PFSK-1 (cell line): Measurements from ENCODE around the gene MGAT5.

Experiments
- FOXP2 ChIP-seq: optimal IDR thresholded peaks from 2 replicates; pipeline ENCODE3; 2011; ENCODE audit warnings: borderline replicate concordance, control low read depth, inconsistent platforms; ENCODE audit not compliant: insufficient read depth; ENCODE audit errors: extremely low read length, extremely low read depth
- POLR2AphosphoS5 ChIP-seq: IDR thresholded peaks from 2 replicates; pipeline ENCODE4 v1.6.1; 2012; ENCODE audit warnings: low read depth, mild to moderate bottlenecking, control low read depth, low read length, moderate library complexity
- SIN3A ChIP-seq: IDR thresholded peaks from 2 replicates; pipeline ENCODE4 v1.6.1; 2012; ENCODE audit warnings: mild to moderate bottlenecking, low read length, moderate library complexity, borderline replicate concordance; ENCODE audit not compliant: insufficient read depth
- TAF1 ChIP-seq: IDR thresholded peaks from 2 replicates; pipeline ENCODE4 v1.6.1; 2012; ENCODE audit warnings: low read length, control low read depth, borderline replicate concordance; ENCODE audit not compliant: insufficient read depth
- TF ChIP-seq, protein P1 (sequence below), 2 experiments: IDR thresholded peaks; 2 replicates each; pipeline versions ENCODE4 v1.6.1 to v1.8.0; 2011 to 2012; ENCODE audit warnings: low read depth in 2 of 2, low read length in 2 of 2, control low read depth in 1 of 2, inconsistent platforms in 1 of 2, mild to moderate bottlenecking in 1 of 2, moderate library complexity in 1 of 2; ENCODE audit not compliant: insufficient read depth in 1 of 2

MGAT5 gene

DNA sequence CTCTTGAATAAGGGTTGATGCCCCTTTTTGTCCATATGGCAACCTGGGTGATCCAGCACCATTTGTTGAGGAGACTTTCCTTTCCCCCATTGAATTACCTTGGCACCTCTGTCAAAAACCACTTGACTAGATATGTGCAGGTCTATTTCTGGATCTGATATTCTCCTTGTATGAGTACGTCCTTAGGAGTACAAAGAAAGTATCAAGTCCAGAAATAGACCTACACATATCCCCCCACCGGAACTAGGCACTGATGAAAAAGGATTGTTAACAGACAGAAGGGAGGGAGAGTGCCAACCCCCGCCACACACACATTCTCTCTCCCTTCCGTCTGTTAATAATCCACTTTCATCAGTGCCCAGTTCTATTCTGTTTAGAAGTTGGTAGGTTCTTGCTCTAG, 239.9 kb downstream of the MGAT5 start:
- TF ChIP-seq SIN3A = no peak
- no peak for TF ChIP-seq TAF1
- TF ChIP-seq, protein P1, sequence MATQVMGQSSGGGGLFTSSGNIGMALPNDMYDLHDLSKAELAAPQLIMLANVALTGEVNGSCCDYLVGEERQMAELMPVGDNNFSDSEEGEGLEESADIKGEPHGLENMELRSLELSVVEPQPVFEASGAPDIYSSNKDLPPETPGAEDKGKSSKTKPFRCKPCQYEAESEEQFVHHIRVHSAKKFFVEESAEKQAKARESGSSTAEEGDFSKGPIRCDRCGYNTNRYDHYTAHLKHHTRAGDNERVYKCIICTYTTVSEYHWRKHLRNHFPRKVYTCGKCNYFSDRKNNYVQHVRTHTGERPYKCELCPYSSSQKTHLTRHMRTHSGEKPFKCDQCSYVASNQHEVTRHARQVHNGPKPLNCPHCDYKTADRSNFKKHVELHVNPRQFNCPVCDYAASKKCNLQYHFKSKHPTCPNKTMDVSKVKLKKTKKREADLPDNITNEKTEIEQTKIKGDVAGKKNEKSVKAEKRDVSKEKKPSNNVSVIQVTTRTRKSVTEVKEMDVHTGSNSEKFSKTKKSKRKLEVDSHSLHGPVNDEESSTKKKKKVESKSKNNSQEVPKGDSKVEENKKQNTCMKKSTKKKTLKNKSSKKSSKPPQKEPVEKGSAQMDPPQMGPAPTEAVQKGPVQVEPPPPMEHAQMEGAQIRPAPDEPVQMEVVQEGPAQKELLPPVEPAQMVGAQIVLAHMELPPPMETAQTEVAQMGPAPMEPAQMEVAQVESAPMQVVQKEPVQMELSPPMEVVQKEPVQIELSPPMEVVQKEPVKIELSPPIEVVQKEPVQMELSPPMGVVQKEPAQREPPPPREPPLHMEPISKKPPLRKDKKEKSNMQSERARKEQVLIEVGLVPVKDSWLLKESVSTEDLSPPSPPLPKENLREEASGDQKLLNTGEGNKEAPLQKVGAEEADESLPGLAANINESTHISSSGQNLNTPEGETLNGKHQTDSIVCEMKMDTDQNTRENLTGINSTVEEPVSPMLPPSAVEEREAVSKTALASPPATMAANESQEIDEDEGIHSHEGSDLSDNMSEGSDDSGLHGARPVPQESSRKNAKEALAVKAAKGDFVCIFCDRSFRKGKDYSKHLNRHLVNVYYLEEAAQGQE (IDR thresholded peaks at IDR 0.05; ENCODE audit: insufficient read depth in 1 of 2, low read depth in 2 of 2, low read length in 2 of 2) = no peak
- TF ChIP-seq FOXP2 = no peak
- TF ChIP-seq POLR2AphosphoS5 = no peak

DNA sequence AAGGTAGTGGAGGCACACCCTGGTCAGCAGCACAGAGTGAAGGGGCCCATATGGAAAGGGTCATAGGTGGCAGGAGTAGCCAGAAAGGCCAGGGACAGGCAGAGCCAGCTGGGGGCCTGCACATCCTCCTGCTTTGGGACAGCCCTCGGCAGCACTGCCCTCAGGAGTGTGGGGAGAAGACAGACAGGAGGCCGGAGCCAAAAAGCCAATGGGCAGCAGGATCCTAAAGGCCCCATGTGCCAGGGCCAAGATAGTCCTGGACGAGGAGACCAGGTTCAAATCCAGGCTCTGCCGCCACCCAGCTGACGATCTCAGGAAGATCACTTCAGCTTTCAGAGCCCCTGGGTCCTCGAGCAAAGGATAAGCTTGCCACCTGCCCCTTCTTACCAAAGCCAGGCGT, 244.8 kb downstream of the MGAT5 start:
- no peak for TF ChIP-seq TAF1
- no peak for TF ChIP-seq SIN3A

DNA sequence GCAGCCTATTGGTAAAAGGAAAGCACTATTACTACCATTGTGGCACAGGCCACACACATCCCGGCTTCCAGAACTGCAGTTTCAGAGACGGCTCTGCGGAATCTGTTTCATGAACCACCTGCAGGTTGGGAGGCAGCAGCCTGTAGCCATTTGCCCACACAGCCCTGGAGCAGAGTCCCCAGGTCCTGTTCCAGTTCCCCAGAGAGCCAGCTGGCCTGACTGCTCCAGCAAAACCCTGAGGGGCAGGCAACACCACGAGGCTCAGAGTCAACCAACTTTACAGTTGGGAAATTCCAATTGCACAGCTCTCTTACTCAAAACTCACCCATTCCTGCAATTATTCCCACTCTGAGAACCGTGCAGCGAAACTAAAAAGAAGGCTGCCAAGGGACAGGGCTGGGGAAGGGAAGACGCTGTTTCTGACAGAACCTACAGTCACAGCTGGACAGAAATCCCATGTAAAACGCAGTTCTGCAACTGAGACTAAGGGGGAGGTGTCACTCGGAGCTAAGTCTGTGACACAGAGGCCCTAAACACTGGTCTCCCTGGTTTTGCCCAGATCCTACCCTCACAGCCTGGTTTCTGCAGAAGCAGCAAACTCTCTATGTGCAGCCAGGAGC, 245.5 kb downstream of the MGAT5 start:
- TF ChIP-seq FOXP2 (no peak), TAF1 (no peak), POLR2AphosphoS5 (no peak), SIN3A (no peak)

DNA sequence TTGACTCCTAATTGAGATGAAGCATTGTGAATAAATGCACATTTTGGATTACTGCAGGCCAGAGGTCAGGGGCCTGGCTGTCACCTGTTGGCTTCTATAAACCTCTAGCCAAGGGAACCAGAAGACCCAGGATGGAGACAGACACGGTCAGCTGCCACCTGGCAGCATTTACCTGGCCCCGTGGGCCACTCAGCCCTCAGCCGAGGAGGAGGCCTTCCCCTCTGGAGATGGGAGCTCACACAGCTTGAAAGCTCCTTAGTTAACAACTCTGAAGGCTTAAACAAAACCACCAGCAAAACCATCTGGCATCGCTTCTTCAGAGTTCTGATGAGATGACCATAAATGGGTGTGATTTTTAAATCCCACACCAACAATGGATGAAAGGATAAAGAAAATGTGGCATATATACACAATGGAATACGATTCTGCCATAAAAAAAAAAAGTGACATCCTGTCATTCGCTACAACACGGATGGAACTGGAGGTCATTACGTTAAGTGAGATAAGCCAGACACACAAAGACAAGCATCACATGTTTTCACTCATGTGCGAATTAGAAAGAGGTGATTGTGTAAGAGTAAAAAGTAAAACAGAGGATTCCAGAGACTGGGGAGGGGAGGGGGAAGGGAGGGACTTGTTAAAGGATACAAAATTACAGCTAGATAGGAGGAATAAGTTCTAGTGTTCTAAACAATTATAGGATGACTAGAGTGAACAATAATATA, 246.5 kb downstream of the MGAT5 start:
- TF ChIP-seq POLR2AphosphoS5 = no peak
- TF ChIP-seq, protein P1 (IDR thresholded peaks at IDR 0.05; ENCODE audit: insufficient read depth in 1 of 2, low read depth in 2 of 2, low read length in 2 of 2) = no peak
- no peak for TF ChIP-seq FOXP2
- TF ChIP-seq TAF1 = no peak
- no peak for TF ChIP-seq SIN3A

DNA sequence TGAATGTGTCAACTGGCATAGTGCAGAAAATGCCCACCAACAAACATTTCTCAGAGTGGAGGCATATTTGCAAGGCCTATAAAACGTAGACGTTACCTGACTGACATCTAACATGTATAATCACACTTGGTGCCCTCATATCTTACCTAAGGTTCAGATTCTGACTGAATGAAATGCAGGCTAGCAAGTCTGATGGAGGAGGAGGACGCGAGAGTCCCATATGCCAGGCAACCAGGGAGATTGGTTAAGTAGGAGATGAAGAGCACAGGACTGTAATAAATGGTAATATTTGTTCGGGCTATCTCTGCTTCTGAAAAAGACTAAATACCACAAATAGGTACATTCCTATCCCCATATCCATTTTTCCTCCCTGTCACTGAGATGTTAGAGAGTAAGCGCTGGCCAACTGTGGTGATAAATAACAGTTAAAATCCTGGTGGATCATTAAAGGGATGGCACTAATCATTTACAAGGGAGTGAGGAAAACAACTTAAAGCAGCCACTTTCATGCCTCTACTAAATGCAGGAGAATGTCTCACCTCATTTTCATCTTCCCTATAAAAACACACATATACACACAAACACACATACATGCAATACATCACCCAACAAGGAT, 247.7 kb downstream of the MGAT5 start:
- no peak for TF ChIP-seq TAF1
- TF ChIP-seq, protein P1 (IDR thresholded peaks at IDR 0.05; ENCODE audit: insufficient read depth in 1 of 2, low read depth in 2 of 2, low read length in 2 of 2) = no peak
- TF ChIP-seq FOXP2 = no peak
- TF ChIP-seq POLR2AphosphoS5 = no peak
- no peak for TF ChIP-seq SIN3A

DNA sequence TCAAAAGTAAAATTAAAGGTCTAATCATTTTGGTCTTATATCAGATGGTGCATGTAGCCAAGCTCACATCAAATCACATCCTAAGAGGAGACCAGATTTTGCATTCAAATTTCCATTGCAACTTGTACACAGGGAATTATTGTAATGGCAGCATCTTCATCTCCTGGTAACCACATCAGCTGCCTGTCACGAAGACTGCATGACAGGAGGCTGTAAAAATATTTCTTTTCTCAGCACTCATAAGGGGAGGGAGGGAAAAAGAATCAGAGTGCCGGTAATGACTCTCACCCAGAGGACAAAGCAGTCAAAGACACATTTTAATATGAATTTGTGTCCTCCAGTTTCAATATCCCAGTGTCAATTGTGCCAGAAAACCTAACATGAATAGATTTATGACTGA, 248.2 kb downstream of the MGAT5 start:
- TF ChIP-seq SIN3A (no peak), TAF1 (no peak)
